ENCODE data around the gene CHERP.

DNA sequence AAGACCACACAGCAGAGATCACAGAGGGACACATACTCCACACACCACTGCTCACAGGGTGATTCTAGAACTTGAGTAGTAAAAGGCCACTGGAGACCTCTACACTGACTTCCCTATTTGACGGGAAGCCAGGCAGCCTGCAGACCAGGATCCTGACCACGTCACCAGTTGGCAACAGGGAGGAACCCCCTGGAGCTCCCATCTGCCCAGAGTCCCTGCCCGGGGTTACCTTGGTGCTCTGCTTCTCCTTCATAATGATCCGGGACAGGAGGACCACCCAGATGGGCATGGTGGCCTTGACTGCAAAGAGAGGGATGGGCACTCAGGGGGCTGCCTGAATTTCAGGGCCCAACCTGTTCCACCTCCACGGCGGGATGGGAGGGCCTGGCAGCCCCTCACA is 29.0 kb upstream of the CHERP start:
- TF ChIP-seq EZH2 (IDR thresholded peaks at IDR 0.05) = no peak
- TF ChIP-seq POLR2AphosphoS5 (IDR thresholded peaks at IDR 0.05; ENCODE audit: borderline replicate concordance, low read depth, low read length) = no peak
